K562 (cell line): ENCODE results near the gene ITGA11. TPM values are rescaled to one million over a fixed set of nuclear protein-coding genes. Genes with fewer than 3 reads are reported as not detected.

ENCODE experiments used
- BRD4 ChIP-seq: fragments of 200-600 bp; sonication (generic); IDR thresholded peaks from 2 replicates; pipeline ENCODE4 v1.6.1; 2017; ENCODE audit warnings: inconsistent platforms
- CBX1 ChIP-seq: sonication (generic); IDR thresholded peaks from 2 replicates; pipeline ENCODE4 v1.6.1; 2016; ENCODE audit warnings: antibody characterized with exemption, low read depth, mild to moderate bottlenecking
- RBM34 ChIP-seq: fragments of 200-400 bp; formaldehyde crosslinking; IDR thresholded peaks from 2 replicates; pipeline ENCODE4 v1.6.1; 2018; ENCODE audit warnings: low read length, borderline replicate concordance; ENCODE audit not compliant: insufficient read depth
- SIX5 ChIP-seq, 2 experiments: IDR thresholded peaks; 2 replicates each; pipeline ENCODE4 v1.6.1; 2011; ENCODE audit warnings: low read length in 2 of 2, borderline replicate concordance in 1 of 2, low read depth in 1 of 2, mild to moderate bottlenecking in 1 of 2, moderate library complexity in 1 of 2; ENCODE audit not compliant: insufficient read depth in 1 of 2
- SNIP1 ChIP-seq: fragments of 450-650 bp; IDR thresholded peaks from 2 replicates; pipeline ENCODE4 v1.7.1; 2017; ENCODE audit warnings: low read depth, mild to moderate bottlenecking
- SRSF1 ChIP-seq: fragments of 200-400 bp; formaldehyde crosslinking; IDR thresholded peaks from 2 replicates; pipeline ENCODE4 v1.6.1; 2017; ENCODE audit warnings: mild to moderate bottlenecking, low read depth, low read length, moderate library complexity
- TAF1 ChIP-seq: IDR thresholded peaks from 2 replicates; pipeline ENCODE4 v1.6.1; 2011; ENCODE audit warnings: mild to moderate bottlenecking, low read length, moderate library complexity; ENCODE audit not compliant: insufficient read depth, control insufficient read depth, severe bottlenecking; ENCODE audit errors: extremely low read depth
- TFAM ChIP-seq: fragments of 250-450 bp; sonication (Bioruptor Pico); conservative IDR thresholded peaks from 2 replicates; pipeline ENCODE4 v1.5.0; 2021; ENCODE audit warnings: mild to moderate bottlenecking, moderate library complexity
- XRCC3 ChIP-seq: fragments of 450-650 bp; IDR thresholded peaks from 2 replicates; pipeline ENCODE4 v1.6.1; 2017; ENCODE audit warnings: mild to moderate bottlenecking, moderate library complexity
- polyA plus RNA-seq, 8 experiments: library from polyadenylated mRNA; depleted of rRNA in 4 of 8; stranded (reverse) in 5 of 8; unstranded in 3 of 8; fragments of >200 nt; fragmentation: Nextera tagmentation in 2 of 8; fragmentation: Illumina TruSeq in 1 of 8; extraction: Ambion mirVana in 2 of 8; extraction: Trizol in 1 of 8; gene quantifications; 2 replicates each; pipeline versions ENCODE4 v1.2.1 to v1.2.3, GENCODE V29; 2011 to 2014; ENCODE audit warnings: inconsistent platforms in 1 of 8, missing spikeins in 1 of 8
- total RNA-seq, 7 experiments: library from RNA; depleted of rRNA in 6 of 7; stranded (reverse); fragments of >200 nt in 6 of 7; fragmentation: Illumina TruSeq in 2 of 7; extraction: Trizol in 2 of 7; gene quantifications; 2 replicates each; pipeline versions ENCODE4 v1.2.1 to v1.2.3, GENCODE V29; 2011 to 2021; ENCODE audit warnings: low replicate concordance in 1 of 7
- TF ChIP-seq, protein P1 (sequence below): sonication (generic); formaldehyde crosslinking; IDR thresholded peaks from 2 replicates; pipeline ENCODE4 v1.8.0; 2023; ENCODE audit warnings: missing genetic modification reagents, mild to moderate bottlenecking, borderline replicate concordance
- TF ChIP-seq, protein P2 (sequence below): fragments of 450-650 bp; formaldehyde crosslinking; IDR thresholded peaks from 2 replicates; pipeline ENCODE4 v1.4.0; 2020; ENCODE audit warnings: mild to moderate bottlenecking, moderate library complexity
- TF ChIP-seq, protein P3 (sequence below), 3 experiments: IDR thresholded peaks in 2 of 3; conservative IDR thresholded peaks in 1 of 3; 2 replicates each; pipeline ENCODE4 v1.5.1; 2011 to 2012; ENCODE audit warnings: low read length in 3 of 3, mild to moderate bottlenecking in 3 of 3, control low read depth in 2 of 3, improper control_type of control experiment in 1 of 3, inconsistent platforms in 1 of 3, low read depth in 1 of 3, mixed read lengths in 1 of 3, moderate library complexity in 1 of 3; ENCODE audit not compliant: insufficient read depth in 2 of 3
- TF ChIP-seq, protein P4 (sequence below): fragments of 250-450 bp; sonication (Bioruptor Pico); IDR thresholded peaks from 2 replicates; pipeline ENCODE4 v1.9.0; 2021; ENCODE audit warnings: mild to moderate bottlenecking, inconsistent platforms
- TF ChIP-seq, protein P5 (sequence below), 2 experiments: IDR thresholded peaks; 2 replicates each; pipeline ENCODE4 v1.6.1; 2012; ENCODE audit warnings: improper control_type of control experiment in 2 of 2, low read depth in 2 of 2, low read length in 2 of 2, borderline replicate concordance in 1 of 2

Gene ITGA11
- total and polyA plus RNA-seq, 9 of the 15 experiments (the other 6 are each of a cell fraction or from before 2014, with no cell fraction given) = 0.01 TPM; not detected in 8

DNA sequence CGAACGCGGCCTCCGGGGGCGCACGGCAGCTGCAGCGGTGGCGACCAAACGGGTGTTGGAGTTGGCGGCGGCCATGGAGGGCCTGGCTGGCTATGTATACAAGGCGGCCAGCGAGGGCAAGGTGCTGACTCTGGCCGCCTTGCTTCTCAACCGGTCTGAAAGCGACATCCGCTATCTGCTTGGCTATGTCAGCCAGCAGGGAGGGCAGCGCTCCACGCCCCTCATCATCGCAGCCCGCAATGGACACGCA, 153.7 kb downstream of the ITGA11 start (continued):
- TF ChIP-seq, protein P1, sequence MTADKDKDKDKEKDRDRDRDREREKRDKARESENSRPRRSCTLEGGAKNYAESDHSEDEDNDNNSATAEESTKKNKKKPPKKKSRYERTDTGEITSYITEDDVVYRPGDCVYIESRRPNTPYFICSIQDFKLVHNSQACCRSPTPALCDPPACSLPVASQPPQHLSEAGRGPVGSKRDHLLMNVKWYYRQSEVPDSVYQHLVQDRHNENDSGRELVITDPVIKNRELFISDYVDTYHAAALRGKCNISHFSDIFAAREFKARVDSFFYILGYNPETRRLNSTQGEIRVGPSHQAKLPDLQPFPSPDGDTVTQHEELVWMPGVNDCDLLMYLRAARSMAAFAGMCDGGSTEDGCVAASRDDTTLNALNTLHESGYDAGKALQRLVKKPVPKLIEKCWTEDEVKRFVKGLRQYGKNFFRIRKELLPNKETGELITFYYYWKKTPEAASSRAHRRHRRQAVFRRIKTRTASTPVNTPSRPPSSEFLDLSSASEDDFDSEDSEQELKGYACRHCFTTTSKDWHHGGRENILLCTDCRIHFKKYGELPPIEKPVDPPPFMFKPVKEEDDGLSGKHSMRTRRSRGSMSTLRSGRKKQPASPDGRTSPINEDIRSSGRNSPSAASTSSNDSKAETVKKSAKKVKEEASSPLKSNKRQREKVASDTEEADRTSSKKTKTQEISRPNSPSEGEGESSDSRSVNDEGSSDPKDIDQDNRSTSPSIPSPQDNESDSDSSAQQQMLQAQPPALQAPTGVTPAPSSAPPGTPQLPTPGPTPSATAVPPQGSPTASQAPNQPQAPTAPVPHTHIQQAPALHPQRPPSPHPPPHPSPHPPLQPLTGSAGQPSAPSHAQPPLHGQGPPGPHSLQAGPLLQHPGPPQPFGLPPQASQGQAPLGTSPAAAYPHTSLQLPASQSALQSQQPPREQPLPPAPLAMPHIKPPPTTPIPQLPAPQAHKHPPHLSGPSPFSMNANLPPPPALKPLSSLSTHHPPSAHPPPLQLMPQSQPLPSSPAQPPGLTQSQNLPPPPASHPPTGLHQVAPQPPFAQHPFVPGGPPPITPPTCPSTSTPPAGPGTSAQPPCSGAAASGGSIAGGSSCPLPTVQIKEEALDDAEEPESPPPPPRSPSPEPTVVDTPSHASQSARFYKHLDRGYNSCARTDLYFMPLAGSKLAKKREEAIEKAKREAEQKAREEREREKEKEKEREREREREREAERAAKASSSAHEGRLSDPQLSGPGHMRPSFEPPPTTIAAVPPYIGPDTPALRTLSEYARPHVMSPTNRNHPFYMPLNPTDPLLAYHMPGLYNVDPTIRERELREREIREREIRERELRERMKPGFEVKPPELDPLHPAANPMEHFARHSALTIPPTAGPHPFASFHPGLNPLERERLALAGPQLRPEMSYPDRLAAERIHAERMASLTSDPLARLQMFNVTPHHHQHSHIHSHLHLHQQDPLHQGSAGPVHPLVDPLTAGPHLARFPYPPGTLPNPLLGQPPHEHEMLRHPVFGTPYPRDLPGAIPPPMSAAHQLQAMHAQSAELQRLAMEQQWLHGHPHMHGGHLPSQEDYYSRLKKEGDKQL (CRISPR knock-in tag) = 0 out of 2 replicates have a peak, but pooled peaks have one; percentile 53
- TF ChIP-seq, protein P2, sequence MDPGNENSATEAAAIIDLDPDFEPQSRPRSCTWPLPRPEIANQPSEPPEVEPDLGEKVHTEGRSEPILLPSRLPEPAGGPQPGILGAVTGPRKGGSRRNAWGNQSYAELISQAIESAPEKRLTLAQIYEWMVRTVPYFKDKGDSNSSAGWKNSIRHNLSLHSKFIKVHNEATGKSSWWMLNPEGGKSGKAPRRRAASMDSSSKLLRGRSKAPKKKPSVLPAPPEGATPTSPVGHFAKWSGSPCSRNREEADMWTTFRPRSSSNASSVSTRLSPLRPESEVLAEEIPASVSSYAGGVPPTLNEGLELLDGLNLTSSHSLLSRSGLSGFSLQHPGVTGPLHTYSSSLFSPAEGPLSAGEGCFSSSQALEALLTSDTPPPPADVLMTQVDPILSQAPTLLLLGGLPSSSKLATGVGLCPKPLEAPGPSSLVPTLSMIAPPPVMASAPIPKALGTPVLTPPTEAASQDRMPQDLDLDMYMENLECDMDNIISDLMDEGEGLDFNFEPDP (CRISPR knock-in tag) = no peak
- TF ChIP-seq BRD4 = 0 out of 2 replicates have a peak, but pooled peaks have one; percentile 30
- TF ChIP-seq XRCC3 = no peak
- TF ChIP-seq SRSF1 = no peak
- no peak for TF ChIP-seq SIX5 (IDR thresholded peaks at IDR 0.05; ENCODE audit: borderline replicate concordance in 1 of 2, insufficient read depth in 1 of 2, low read depth in 1 of 2, low read length in 2 of 2)
- TF ChIP-seq, protein P3, sequence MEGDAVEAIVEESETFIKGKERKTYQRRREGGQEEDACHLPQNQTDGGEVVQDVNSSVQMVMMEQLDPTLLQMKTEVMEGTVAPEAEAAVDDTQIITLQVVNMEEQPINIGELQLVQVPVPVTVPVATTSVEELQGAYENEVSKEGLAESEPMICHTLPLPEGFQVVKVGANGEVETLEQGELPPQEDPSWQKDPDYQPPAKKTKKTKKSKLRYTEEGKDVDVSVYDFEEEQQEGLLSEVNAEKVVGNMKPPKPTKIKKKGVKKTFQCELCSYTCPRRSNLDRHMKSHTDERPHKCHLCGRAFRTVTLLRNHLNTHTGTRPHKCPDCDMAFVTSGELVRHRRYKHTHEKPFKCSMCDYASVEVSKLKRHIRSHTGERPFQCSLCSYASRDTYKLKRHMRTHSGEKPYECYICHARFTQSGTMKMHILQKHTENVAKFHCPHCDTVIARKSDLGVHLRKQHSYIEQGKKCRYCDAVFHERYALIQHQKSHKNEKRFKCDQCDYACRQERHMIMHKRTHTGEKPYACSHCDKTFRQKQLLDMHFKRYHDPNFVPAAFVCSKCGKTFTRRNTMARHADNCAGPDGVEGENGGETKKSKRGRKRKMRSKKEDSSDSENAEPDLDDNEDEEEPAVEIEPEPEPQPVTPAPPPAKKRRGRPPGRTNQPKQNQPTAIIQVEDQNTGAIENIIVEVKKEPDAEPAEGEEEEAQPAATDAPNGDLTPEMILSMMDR (IDR thresholded peaks at IDR 0.05 in 2 of 3, conservative IDR thresholded peaks at IDR 0.05 in 1 of 3; ENCODE audit: insufficient read depth in 2 of 3, low read depth in 1 of 3, low read length in 3 of 3) = peak; percentile 48 to 67 (median 52)
- TF ChIP-seq, protein P4, sequence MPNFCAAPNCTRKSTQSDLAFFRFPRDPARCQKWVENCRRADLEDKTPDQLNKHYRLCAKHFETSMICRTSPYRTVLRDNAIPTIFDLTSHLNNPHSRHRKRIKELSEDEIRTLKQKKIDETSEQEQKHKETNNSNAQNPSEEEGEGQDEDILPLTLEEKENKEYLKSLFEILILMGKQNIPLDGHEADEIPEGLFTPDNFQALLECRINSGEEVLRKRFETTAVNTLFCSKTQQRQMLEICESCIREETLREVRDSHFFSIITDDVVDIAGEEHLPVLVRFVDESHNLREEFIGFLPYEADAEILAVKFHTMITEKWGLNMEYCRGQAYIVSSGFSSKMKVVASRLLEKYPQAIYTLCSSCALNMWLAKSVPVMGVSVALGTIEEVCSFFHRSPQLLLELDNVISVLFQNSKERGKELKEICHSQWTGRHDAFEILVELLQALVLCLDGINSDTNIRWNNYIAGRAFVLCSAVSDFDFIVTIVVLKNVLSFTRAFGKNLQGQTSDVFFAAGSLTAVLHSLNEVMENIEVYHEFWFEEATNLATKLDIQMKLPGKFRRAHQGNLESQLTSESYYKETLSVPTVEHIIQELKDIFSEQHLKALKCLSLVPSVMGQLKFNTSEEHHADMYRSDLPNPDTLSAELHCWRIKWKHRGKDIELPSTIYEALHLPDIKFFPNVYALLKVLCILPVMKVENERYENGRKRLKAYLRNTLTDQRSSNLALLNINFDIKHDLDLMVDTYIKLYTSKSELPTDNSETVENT (CRISPR knock-in tag) = no peak
- no peak for TF ChIP-seq RBM34
- TF ChIP-seq SNIP1 = no peak
- TF ChIP-seq TAF1 = no peak
- TF ChIP-seq, protein P5, sequence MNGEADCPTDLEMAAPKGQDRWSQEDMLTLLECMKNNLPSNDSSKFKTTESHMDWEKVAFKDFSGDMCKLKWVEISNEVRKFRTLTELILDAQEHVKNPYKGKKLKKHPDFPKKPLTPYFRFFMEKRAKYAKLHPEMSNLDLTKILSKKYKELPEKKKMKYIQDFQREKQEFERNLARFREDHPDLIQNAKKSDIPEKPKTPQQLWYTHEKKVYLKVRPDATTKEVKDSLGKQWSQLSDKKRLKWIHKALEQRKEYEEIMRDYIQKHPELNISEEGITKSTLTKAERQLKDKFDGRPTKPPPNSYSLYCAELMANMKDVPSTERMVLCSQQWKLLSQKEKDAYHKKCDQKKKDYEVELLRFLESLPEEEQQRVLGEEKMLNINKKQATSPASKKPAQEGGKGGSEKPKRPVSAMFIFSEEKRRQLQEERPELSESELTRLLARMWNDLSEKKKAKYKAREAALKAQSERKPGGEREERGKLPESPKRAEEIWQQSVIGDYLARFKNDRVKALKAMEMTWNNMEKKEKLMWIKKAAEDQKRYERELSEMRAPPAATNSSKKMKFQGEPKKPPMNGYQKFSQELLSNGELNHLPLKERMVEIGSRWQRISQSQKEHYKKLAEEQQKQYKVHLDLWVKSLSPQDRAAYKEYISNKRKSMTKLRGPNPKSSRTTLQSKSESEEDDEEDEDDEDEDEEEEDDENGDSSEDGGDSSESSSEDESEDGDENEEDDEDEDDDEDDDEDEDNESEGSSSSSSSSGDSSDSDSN (IDR thresholded peaks at IDR 0.05; ENCODE audit: borderline replicate concordance in 1 of 2, low read depth in 2 of 2, low read length in 2 of 2) = no peak; a peak in 1 of 4 replicates
- TF ChIP-seq CBX1 = no peak
- no peak for TF ChIP-seq TFAM (CRISPR knock-in tag)
